Neural cell (in vitro differentiated cells): Measurements from ENCODE around the gene VPS13D. TPM values are rescaled to one million over a fixed set of nuclear protein-coding genes. Genes with fewer than 3 reads are reported as not detected.

Experiments used
- H2AFZ ChIP-seq: fragments of 200-600, 300-800 bp; sonication (generic), shearing (Covaris generic); 2 replicates; pipeline ENCODE4 v1.6.0; 2014; ENCODE audit warnings: low read depth, mild to moderate bottlenecking, antibody characterized with exemption, low read length, moderate library complexity
- H3F3A ChIP-seq: fragments of 200-600 bp; shearing (Covaris generic); 2 replicates; pipeline ENCODE4 v1.6.1; 2016; ENCODE audit warnings: mild to moderate bottlenecking, moderate library complexity, mixed read lengths, antibody characterized with exemption, low read length; ENCODE audit not compliant: insufficient read depth, poor library complexity, severe bottlenecking
- H3K27ac ChIP-seq: fragments of 200-600, 300-800 bp; sonication (generic), shearing (Covaris generic); 2 replicates; pipeline ENCODE4 v1.5.1; 2014; ENCODE audit warnings: mild to moderate bottlenecking, low read length, moderate library complexity
- H3K27me3 ChIP-seq: fragments of 300-800, 200-600 bp; sonication (generic), shearing (Covaris generic); 2 replicates; pipeline ENCODE4 v1.6.0; 2014; ENCODE audit warnings: mild to moderate bottlenecking, low read depth, low read length, moderate library complexity; ENCODE audit not compliant: insufficient read depth
- H3K36me3 ChIP-seq: fragments of 300-800, 200-600 bp; sonication (generic), shearing (Covaris generic); 2 replicates; pipeline ENCODE4 v1.5.1; 2014; ENCODE audit warnings: mild to moderate bottlenecking, antibody characterized with exemption, low read length, moderate library complexity; ENCODE audit not compliant: insufficient read depth
- H3K4me2 ChIP-seq: fragments of 300-800, 200-600 bp; sonication (generic), shearing (Covaris generic); 2 replicates; pipeline ENCODE4 v1.6.0; 2014; ENCODE audit warnings: mild to moderate bottlenecking, low read length
- H3K4me3 ChIP-seq: fragments of 300-800, 200-600 bp; sonication (generic), shearing (Covaris generic); 2 replicates; pipeline ENCODE4 v1.5.1; 2014; ENCODE audit warnings: mild to moderate bottlenecking, low read length, moderate library complexity
- H3K79me2 ChIP-seq: fragments of 200-600 bp; shearing (Covaris generic); replicated peaks from 2 replicates; pipeline ENCODE4 v1.6.0; 2014; ENCODE audit warnings: mild to moderate bottlenecking, low read length, moderate library complexity; ENCODE audit not compliant: insufficient read depth
- H3K9ac ChIP-seq: fragments of 300-800, 200-600 bp; sonication (generic), shearing (Covaris generic); 2 replicates; pipeline ENCODE4 v1.6.1; 2016; ENCODE audit warnings: mild to moderate bottlenecking, low read length, mixed read lengths
- H3K9me2 ChIP-seq: fragments of 200-600 bp; shearing (Covaris generic); 2 replicates; pipeline ENCODE4 v1.6.1; 2016; ENCODE audit warnings: mild to moderate bottlenecking, low read length, mixed read lengths; ENCODE audit not compliant: insufficient read depth
- H3K9me3 ChIP-seq: fragments of 200-600, 300-800 bp; sonication (generic), shearing (Covaris generic); 2 replicates; pipeline ENCODE4 v1.6.1; 2016; ENCODE audit warnings: mild to moderate bottlenecking, mixed run types, low read length, moderate library complexity, mixed read lengths
- H4K20me1 ChIP-seq: fragments of 200-600 bp; shearing (Covaris generic); 2 replicates; pipeline ENCODE4 v1.6.1; 2016; ENCODE audit warnings: mild to moderate bottlenecking, mixed run types; ENCODE audit not compliant: insufficient read depth
- EP300 ChIP-seq: fragments of 450-650 bp; conservative IDR thresholded peaks from 2 replicates; pipeline ENCODE4 v1.6.1; 2014; ENCODE audit warnings: antibody characterized with exemption, mild to moderate bottlenecking, moderate library complexity; ENCODE audit not compliant: poor library complexity, severe bottlenecking
- EZH2 ChIP-seq: fragments of 200-600, 300-800 bp; shearing (Covaris generic), sonication (generic); IDR thresholded peaks from 2 replicates; pipeline ENCODE4 v1.6.1; 2014; ENCODE audit warnings: antibody characterized with exemption, low read length, borderline replicate concordance, mild to moderate bottlenecking; ENCODE audit not compliant: insufficient read depth, poor library complexity, severe bottlenecking
- MXI1 ChIP-seq: fragments of 450-650 bp; conservative IDR thresholded peaks from 2 replicates; pipeline ENCODE4 v1.6.1; 2014; ENCODE audit warnings: antibody characterized with exemption, mild to moderate bottlenecking; ENCODE audit not compliant: poor library complexity, severe bottlenecking
- POLR2AphosphoS5 ChIP-seq: IDR thresholded peaks from 2 replicates; pipeline ENCODE4 v1.6.1; 2012
- RAD21 ChIP-seq: fragments of 450-650 bp; conservative IDR thresholded peaks from 2 replicates; pipeline ENCODE4 v1.6.1; 2014; ENCODE audit warnings: antibody characterized with exemption, mild to moderate bottlenecking, moderate library complexity
- SMC3 ChIP-seq: fragments of 450-650 bp; conservative IDR thresholded peaks from 2 replicates; pipeline ENCODE4 v1.6.1; 2014; ENCODE audit warnings: antibody characterized with exemption, mild to moderate bottlenecking, moderate library complexity; ENCODE audit not compliant: poor library complexity
- TAF1 ChIP-seq: IDR thresholded peaks from 2 replicates; pipeline ENCODE4 v1.6.1; 2012; ENCODE audit warnings: low read depth
- polyA plus RNA-seq: library from polyadenylated mRNA; depleted of rRNA; stranded (reverse); fragments of >200 nt; gene quantifications from 2 replicates; pipeline ENCODE4 v1.2.3, GENCODE V29; 2014
- TF ChIP-seq, protein P1 (sequence below): IDR thresholded peaks from 2 replicates; pipeline ENCODE4 v1.6.1; 2012; ENCODE audit warnings: borderline replicate concordance
- TF ChIP-seq, protein P2 (sequence below): fragments of 450-650 bp; IDR thresholded peaks from 2 replicates; pipeline ENCODE4 v1.5.1; 2014; ENCODE audit warnings: antibody characterized with exemption, mild to moderate bottlenecking, moderate library complexity; ENCODE audit not compliant: poor library complexity, severe bottlenecking

The VPS13D gene
- polyA plus RNA-seq, 1 donor from 2014 or later: 24.5 TPM

DNA sequence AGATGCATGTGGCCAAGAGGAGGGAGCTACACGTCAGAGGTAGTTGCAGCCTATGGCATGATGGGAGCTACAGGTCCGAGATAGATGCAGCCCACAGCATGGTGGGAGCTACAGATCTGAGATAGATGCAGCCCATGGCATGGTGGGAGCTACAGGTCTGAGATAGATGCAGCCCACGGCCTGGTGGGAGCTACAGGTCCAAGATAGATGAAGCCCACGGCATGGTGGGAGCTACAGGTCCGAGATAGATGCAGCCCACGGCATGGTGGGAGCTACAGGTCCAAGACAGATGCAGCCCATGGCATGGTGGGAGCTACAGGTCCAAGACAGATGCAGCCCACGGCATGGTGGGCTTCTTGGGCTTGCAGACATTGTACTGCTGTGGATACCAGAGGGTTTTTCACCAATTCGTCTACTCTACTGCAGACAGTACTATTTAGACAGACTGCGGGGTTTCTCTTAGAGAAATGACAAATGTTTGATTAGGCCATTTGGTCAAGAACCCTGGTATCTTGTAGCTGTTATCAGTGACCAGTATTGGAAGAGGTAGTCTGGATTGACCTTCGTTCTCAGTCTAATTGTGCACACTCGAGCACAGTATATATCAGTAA lies 260.8 kb downstream of the VPS13D start:
- Histone ChIP-seq H3K9ac (no peak overlapping the region), H3K79me2 (no peaks in the 10 kb centered on the region), H3K27ac (no peak overlapping the region), H3K4me3 (no peak overlapping the region), H4K20me1 (no peaks in the 10 kb centered on the region), H3K9me3 (no peaks in the 10 kb centered on the region), H3K36me3 (peaks cover 5% of the 10 kb centered on the region), H3K9me2 (no peaks in the 10 kb centered on the region), H3K27me3 (no peaks in the 10 kb centered on the region), H3K4me2 (no peak overlapping the region), H3F3A (no peaks in the 10 kb centered on the region), H2AFZ (no peak overlapping the region)
- no peak for TF ChIP-seq SMC3
- TF ChIP-seq, protein P1, sequence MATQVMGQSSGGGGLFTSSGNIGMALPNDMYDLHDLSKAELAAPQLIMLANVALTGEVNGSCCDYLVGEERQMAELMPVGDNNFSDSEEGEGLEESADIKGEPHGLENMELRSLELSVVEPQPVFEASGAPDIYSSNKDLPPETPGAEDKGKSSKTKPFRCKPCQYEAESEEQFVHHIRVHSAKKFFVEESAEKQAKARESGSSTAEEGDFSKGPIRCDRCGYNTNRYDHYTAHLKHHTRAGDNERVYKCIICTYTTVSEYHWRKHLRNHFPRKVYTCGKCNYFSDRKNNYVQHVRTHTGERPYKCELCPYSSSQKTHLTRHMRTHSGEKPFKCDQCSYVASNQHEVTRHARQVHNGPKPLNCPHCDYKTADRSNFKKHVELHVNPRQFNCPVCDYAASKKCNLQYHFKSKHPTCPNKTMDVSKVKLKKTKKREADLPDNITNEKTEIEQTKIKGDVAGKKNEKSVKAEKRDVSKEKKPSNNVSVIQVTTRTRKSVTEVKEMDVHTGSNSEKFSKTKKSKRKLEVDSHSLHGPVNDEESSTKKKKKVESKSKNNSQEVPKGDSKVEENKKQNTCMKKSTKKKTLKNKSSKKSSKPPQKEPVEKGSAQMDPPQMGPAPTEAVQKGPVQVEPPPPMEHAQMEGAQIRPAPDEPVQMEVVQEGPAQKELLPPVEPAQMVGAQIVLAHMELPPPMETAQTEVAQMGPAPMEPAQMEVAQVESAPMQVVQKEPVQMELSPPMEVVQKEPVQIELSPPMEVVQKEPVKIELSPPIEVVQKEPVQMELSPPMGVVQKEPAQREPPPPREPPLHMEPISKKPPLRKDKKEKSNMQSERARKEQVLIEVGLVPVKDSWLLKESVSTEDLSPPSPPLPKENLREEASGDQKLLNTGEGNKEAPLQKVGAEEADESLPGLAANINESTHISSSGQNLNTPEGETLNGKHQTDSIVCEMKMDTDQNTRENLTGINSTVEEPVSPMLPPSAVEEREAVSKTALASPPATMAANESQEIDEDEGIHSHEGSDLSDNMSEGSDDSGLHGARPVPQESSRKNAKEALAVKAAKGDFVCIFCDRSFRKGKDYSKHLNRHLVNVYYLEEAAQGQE: no peak
- TF ChIP-seq, protein P2, sequence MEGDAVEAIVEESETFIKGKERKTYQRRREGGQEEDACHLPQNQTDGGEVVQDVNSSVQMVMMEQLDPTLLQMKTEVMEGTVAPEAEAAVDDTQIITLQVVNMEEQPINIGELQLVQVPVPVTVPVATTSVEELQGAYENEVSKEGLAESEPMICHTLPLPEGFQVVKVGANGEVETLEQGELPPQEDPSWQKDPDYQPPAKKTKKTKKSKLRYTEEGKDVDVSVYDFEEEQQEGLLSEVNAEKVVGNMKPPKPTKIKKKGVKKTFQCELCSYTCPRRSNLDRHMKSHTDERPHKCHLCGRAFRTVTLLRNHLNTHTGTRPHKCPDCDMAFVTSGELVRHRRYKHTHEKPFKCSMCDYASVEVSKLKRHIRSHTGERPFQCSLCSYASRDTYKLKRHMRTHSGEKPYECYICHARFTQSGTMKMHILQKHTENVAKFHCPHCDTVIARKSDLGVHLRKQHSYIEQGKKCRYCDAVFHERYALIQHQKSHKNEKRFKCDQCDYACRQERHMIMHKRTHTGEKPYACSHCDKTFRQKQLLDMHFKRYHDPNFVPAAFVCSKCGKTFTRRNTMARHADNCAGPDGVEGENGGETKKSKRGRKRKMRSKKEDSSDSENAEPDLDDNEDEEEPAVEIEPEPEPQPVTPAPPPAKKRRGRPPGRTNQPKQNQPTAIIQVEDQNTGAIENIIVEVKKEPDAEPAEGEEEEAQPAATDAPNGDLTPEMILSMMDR: no peak
- no peak for TF ChIP-seq TAF1
- no peak for TF ChIP-seq RAD21
- TF ChIP-seq EP300: no peak
- no peak for TF ChIP-seq EZH2
- no peak for TF ChIP-seq MXI1
- TF ChIP-seq POLR2AphosphoS5: no peak

DNA sequence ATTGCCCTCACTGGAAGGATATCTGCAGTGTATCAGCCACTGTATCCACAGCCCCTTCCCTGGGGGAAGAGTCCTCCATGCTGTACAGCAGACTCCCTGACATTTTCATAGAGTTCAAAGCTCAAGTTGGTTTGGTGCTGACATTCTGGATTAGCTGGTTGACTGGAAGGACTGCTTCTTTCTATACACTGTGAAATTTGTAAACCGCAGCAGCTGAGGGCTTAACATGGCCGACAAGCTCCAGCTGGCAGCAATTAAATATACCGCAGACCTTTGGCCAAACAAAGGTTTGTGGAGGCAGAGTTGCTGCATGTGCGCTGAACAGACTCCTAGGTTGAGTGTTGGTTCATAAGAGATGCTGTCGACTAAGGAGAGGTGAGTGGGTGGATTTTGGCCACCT lies 261.8 kb downstream of the VPS13D start:
- peaks cover 5% of the 10 kb centered on the region for H3K36me3 ChIP-seq
- TF ChIP-seq POLR2AphosphoS5 (no peak), EZH2 (no peak), TAF1 (no peak), MXI1 (no peak), SMC3 (no peak), EP300 (no peak), RAD21 (no peak)
- TF ChIP-seq, protein P2: no peak
- TF ChIP-seq, protein P1: no peak
- no peaks in the 10 kb centered on the region for H3K79me2 ChIP-seq
- no peak overlapping the region for H3K9ac ChIP-seq
- H3K4me2 ChIP-seq: no peak overlapping the region
- H4K20me1 ChIP-seq: no peaks in the 10 kb centered on the region
- H2AFZ ChIP-seq: no peak overlapping the region
- H3K4me3 ChIP-seq: no peak overlapping the region
- no peaks in the 10 kb centered on the region for H3F3A ChIP-seq
- H3K27ac ChIP-seq: no peak overlapping the region
- no peaks in the 10 kb centered on the region for H3K9me2 ChIP-seq
- H3K9me3 ChIP-seq: no peaks in the 10 kb centered on the region
- H3K27me3 ChIP-seq: no peaks in the 10 kb centered on the region
